AG04450 (cell line): Measurements from ENCODE around the gene RALGPS1. TPM values are rescaled to one million over a fixed set of nuclear protein-coding genes. Genes with fewer than 3 reads are reported as not detected.
A peak's percentile ranks its signal among the peaks of the same experiment; 100 is the strongest.

Experiments
- CTCF ChIA-PET: fragments of 300-600, 350-600 bp; formaldehyde crosslinking; extraction: SDS; loops from one replicate; lab custom pipeline; 2022; ENCODE audit warnings: antibody characterized with exemption, inconsistent platforms; lab: Charles Lee
- POLR2A ChIA-PET: fragments of 350-600 bp; formaldehyde crosslinking; extraction: SDS; loops from one replicate; lab custom pipeline; 2021; ENCODE audit warnings: antibody characterized with exemption, inconsistent platforms; lab: Yijun Ruan, JAX
- DNase-seq: peaks from one replicate; pipeline ENCODE4 v3.0.0-alpha.2; 2011; ENCODE audit warnings: low read depth, low spot score
- H3K27ac ChIP-seq: one replicate; pipeline ENCODE4 v1.5.1; 2012; ENCODE audit warnings: low read depth, low read length, control low read depth
- H3K27me3 ChIP-seq: one replicate; pipeline ENCODE4 v1.6.0; 2012; ENCODE audit warnings: low read length; ENCODE audit not compliant: control insufficient read depth, insufficient read depth
- H3K4me3 ChIP-seq: 2 replicates; pipeline ENCODE4 v1.5.1; 2011; ENCODE audit warnings: mild to moderate bottlenecking, low read depth, low read length, control low read depth
- H3K9me3 ChIP-seq: 2 replicates; pipeline ENCODE4 v1.5.1; 2012; ENCODE audit warnings: low read length; ENCODE audit not compliant: control insufficient read depth, insufficient read depth
- polyA plus RNA-seq: library from polyadenylated mRNA; depleted of rRNA; stranded (reverse); fragments of >200 nt; gene quantifications from 2 replicates; pipeline ENCODE4 v1.2.3, GENCODE V29; 2011
- TF ChIP-seq, protein P1 (sequence below): IDR thresholded peaks from 2 replicates; pipeline ENCODE4 v1.5.1; 2011; ENCODE audit warnings: low read depth, low read length, control low read depth, inconsistent platforms

RALGPS1 gene
- polyA plus RNA-seq, 1 experiment, result 4.6 TPM

GRCh38 chr9:127061411-127061810 is 146.8 kb downstream of the RALGPS1 start:
- TF ChIP-seq, protein P1, sequence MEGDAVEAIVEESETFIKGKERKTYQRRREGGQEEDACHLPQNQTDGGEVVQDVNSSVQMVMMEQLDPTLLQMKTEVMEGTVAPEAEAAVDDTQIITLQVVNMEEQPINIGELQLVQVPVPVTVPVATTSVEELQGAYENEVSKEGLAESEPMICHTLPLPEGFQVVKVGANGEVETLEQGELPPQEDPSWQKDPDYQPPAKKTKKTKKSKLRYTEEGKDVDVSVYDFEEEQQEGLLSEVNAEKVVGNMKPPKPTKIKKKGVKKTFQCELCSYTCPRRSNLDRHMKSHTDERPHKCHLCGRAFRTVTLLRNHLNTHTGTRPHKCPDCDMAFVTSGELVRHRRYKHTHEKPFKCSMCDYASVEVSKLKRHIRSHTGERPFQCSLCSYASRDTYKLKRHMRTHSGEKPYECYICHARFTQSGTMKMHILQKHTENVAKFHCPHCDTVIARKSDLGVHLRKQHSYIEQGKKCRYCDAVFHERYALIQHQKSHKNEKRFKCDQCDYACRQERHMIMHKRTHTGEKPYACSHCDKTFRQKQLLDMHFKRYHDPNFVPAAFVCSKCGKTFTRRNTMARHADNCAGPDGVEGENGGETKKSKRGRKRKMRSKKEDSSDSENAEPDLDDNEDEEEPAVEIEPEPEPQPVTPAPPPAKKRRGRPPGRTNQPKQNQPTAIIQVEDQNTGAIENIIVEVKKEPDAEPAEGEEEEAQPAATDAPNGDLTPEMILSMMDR, result no peak
- no peak for DNase-seq

GRCh38 chr9:127064335-127064734 is 149.8 kb downstream of the RALGPS1 start:
- CTCF ChIA-PET, result no interaction called here
- H3K4me3 ChIP-seq, result no peak overlapping the region
- H3K27ac ChIP-seq, result no peak overlapping the region
- H3K27me3 ChIP-seq, result no peaks in the 10 kb centered on the region
- POLR2A ChIA-PET, result no interaction called here
- H3K9me3 ChIP-seq, result no peaks in the 10 kb centered on the region
- TF ChIP-seq, protein P1, result no peak
- no peak for DNase-seq

More at GRCh38 chr9:127061411-127061810, 146.8 kb downstream of the RALGPS1 start:
- Histone ChIP-seq H3K4me3 (no peak overlapping the region), H3K9me3 (no peaks in the 10 kb centered on the region), H3K27me3 (no peaks in the 10 kb centered on the region), H3K27ac (no peak overlapping the region)
- ChIA-PET CTCF (no interaction called here), POLR2A (no interaction called here)

- no peaks in the 10 kb centered on the region for H3K27me3 ChIP-seq
- TF ChIP-seq, protein P1, result no peak
- H3K4me3 ChIP-seq, result no peak overlapping the region
- DNase-seq, result peak; percentile 32
- ChIA-PET POLR2A (interaction anchor here (1.4 kb wide), 1 partner anchor 57 kb away, joined by 4 read pairs; the partner anchor contains the start of gene ANGPTL2), CTCF (no interaction called here)
- H3K27ac ChIP-seq, result no peak overlapping the region
- no peaks in the 10 kb centered on the region for H3K9me3 ChIP-seq
Observed at GRCh38 chr9:127065592-127065991, 151.0 kb downstream of the RALGPS1 start.

DNA sequence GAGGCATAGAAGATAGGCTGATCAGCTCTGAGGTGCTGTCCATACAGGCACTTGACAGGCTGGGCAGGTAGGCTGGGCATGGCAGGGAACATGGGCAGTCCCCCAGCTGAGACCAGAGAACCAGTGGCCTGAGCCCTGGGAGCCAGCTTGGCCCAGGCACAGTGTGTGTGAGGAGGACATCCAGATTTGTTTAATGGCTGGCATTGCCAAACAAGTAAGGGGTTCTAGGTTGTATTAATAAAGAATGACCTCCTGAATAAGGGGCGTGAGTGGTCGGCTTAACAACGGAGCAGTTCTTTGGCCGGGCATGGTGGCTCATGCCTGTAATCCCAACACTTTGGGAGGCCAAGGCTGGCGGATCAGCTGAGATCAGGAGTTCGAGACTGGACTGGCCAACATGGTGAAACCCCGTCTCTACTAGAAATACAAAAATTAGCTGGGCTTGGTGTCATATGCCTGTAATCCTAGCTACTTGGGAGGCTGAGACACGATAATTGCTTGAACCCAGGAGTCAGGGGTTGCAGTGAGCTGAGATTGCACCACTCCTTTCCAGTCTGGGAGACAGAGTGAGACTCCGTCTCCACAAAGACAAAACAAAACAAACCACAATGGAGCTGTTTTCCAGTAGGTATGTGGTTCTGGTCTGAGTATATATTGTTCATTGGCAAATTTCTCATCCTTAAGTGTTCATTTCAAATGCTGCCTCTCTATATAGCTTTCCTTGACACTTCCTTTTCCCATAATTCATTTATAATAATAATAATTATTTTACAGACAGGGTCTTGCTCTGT is 151.7 kb downstream of the RALGPS1 start:
- H3K27me3 ChIP-seq, result no peaks in the 10 kb centered on the region
- no peaks in the 10 kb centered on the region for H3K9me3 ChIP-seq
- CTCF ChIA-PET, result no interaction called here
- H3K27ac ChIP-seq, result no peak overlapping the region
- TF ChIP-seq, protein P1, result no peak
- DNase-seq, result no peak
- H3K4me3 ChIP-seq, result no peak overlapping the region
- POLR2A ChIA-PET, result interaction anchor here (0.7 to 1.4 kb wide), 2 partner anchors 45 to 57 kb away, joined by 4 to 5 read pairs; partner anchors contain the start of gene ANGPTL2

DNA sequence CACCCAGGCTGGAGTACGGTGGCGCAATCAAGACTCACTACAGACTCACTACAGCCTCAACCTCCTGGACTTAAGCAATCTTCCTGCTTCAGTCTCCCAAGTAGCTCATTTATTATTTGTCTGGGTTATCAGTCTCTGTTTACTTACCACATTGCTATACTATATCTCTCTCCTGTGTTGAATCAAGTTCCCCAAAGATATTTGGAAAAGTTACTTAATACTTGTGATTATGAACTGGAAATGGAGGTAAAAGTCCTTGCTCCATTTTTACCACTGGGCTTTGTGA is 152.2 kb downstream of the RALGPS1 start:
- Histone ChIP-seq H3K27ac (no peak overlapping the region), H3K4me3 (no peak overlapping the region), H3K27me3 (no peaks in the 10 kb centered on the region), H3K9me3 (no peaks in the 10 kb centered on the region)
- ChIA-PET CTCF (no interaction called here), POLR2A (interaction anchor here (1.4 kb wide), 1 partner anchor 56 kb away, joined by 4 read pairs; the partner anchor contains the start of gene ANGPTL2)
- TF ChIP-seq, protein P1, result no peak
- no peak for DNase-seq
